Measurements from ENCODE around the gene GPR3. TPM values are rescaled to one million over a fixed set of nuclear protein-coding genes. Genes with fewer than 3 reads are reported as not detected.

The GPR3 gene
- total and polyA plus RNA-seq, 4 donors, result 0.51 to 1.8 (median 0.94) TPM

GRCh38 chr1:27408151-27408550 lies 15.7 kb downstream of the GPR3 start:
- peaks cover 24 to 56% (median 41%) of the 10 kb centered on the region in 4 donors for H3K36me3 ChIP-seq (ENCODE audit: control insufficient read depth in 4 of 4, insufficient read depth in 4 of 4, low read length in 4 of 4)
- ATAC-seq (ENCODE audit: insufficient read depth, low FRiP score), result no peak
- H3K27ac ChIP-seq (ENCODE audit: low read depth in 1 of 2, low read length in 1 of 2), result no peak overlapping the region
- TF ChIP-seq CTCF (IDR thresholded peaks at IDR 0.05; ENCODE audit: control extremely low read depth, extremely low read depth), result no peak
- H3K27me3 ChIP-seq (ENCODE audit: control insufficient read depth in 3 of 3, insufficient read depth in 3 of 3, low read length in 2 of 3), result no peaks in the 10 kb centered on the region
- no peak overlapping the region for H3K4me3 ChIP-seq
- WGBS, 2 donors, result 94 to 97% methylated on average over 9 of the region's 9 CpGs
- H3K4me1 ChIP-seq (ENCODE audit: control insufficient read depth in 5 of 5, insufficient read depth in 5 of 5, low read length in 5 of 5), result peaks cover 0 to 14% (median under 1%) of the 10 kb centered on the region in 5 donors
- H3K9me3 ChIP-seq (ENCODE audit: control insufficient read depth in 4 of 4, insufficient read depth in 3 of 4, low read length in 3 of 4), result no peaks in the 10 kb centered on the region
- no peak overlapping the region for H3K9ac ChIP-seq (ENCODE audit: insufficient read depth in 1 of 2, low read length in 2 of 2)
- DNase-seq, result no peak

GRCh38 chr1:27409669-27410068 lies 17.2 kb downstream of the GPR3 start:
- DNase-seq (no peak), ATAC-seq (ENCODE audit: insufficient read depth, low FRiP score) (no peak)
- Histone ChIP-seq H3K9me3 (ENCODE audit: control insufficient read depth in 4 of 4, insufficient read depth in 3 of 4, low read length in 3 of 4) (no peaks in the 10 kb centered on the region), H3K27ac (ENCODE audit: low read depth in 1 of 2, low read length in 1 of 2) (no peak overlapping the region), H3K36me3 (ENCODE audit: control insufficient read depth in 4 of 4, insufficient read depth in 4 of 4, low read length in 4 of 4) (peaks cover 35 to 67% (median 54%) of the 10 kb centered on the region in 4 donors), H3K4me3 (no peak overlapping the region), H3K4me1 (ENCODE audit: control insufficient read depth in 5 of 5, insufficient read depth in 5 of 5, low read length in 5 of 5) (peaks cover 0 to 9% (median 0%) of the 10 kb centered on the region in 5 donors), H3K9ac (ENCODE audit: insufficient read depth in 1 of 2, low read length in 2 of 2) (no peak overlapping the region), H3K27me3 (ENCODE audit: control insufficient read depth in 3 of 3, insufficient read depth in 3 of 3, low read length in 2 of 3) (no peaks in the 10 kb centered on the region)
- TF ChIP-seq CTCF (IDR thresholded peaks at IDR 0.05; ENCODE audit: control extremely low read depth, extremely low read depth), result no peak
- WGBS, 2 donors, result 96 to 97% methylated on average over 11 of the region's 11 CpGs

- Histone ChIP-seq H3K27me3 (ENCODE audit: control insufficient read depth in 3 of 3, insufficient read depth in 3 of 3, low read length in 2 of 3) (no peaks in the 10 kb centered on the region), H3K9ac (ENCODE audit: insufficient read depth in 1 of 2, low read length in 2 of 2) (no peak overlapping the region), H3K9me3 (ENCODE audit: control insufficient read depth in 4 of 4, insufficient read depth in 3 of 4, low read length in 3 of 4) (no peaks in the 10 kb centered on the region), H3K4me1 (ENCODE audit: control insufficient read depth in 5 of 5, insufficient read depth in 5 of 5, low read length in 5 of 5) (peaks cover 0 to 9% (median 0%) of the 10 kb centered on the region in 5 donors), H3K36me3 (ENCODE audit: control insufficient read depth in 4 of 4, insufficient read depth in 4 of 4, low read length in 4 of 4) (peaks cover 43 to 69% (median 60%) of the 10 kb centered on the region in 4 donors), H3K4me3 (no peak overlapping the region), H3K27ac (ENCODE audit: low read depth in 1 of 2, low read length in 1 of 2) (no peak overlapping the region)
- DNase-seq (no peak), ATAC-seq (ENCODE audit: insufficient read depth, low FRiP score) (no peak)
- WGBS, 2 donors, result 91 to 95% methylated on average over 2 of the region's 2 CpGs
- no peak for TF ChIP-seq CTCF (IDR thresholded peaks at IDR 0.05; ENCODE audit: control extremely low read depth, extremely low read depth)
These were observed 18.3 kb downstream of the GPR3 start for GRCh38 chr1:27410709-27411108.

GRCh38 chr1:27412502-27412901 lies 20.1 kb downstream of the GPR3 start:
- peaks cover 0 to 19% (median 3%) of the 10 kb centered on the region in 5 donors for H3K4me1 ChIP-seq (ENCODE audit: control insufficient read depth in 5 of 5, insufficient read depth in 5 of 5, low read length in 5 of 5)
- no peaks in the 10 kb centered on the region for H3K9me3 ChIP-seq (ENCODE audit: control insufficient read depth in 4 of 4, insufficient read depth in 3 of 4, low read length in 3 of 4)
- H3K4me3 ChIP-seq, result no peak overlapping the region
- ATAC-seq (ENCODE audit: insufficient read depth, low FRiP score) (no peak), DNase-seq (no peak)
- no peaks in the 10 kb centered on the region for H3K27me3 ChIP-seq (ENCODE audit: control insufficient read depth in 3 of 3, insufficient read depth in 3 of 3, low read length in 2 of 3)
- no peak overlapping the region for H3K9ac ChIP-seq (ENCODE audit: insufficient read depth in 1 of 2, low read length in 2 of 2)
- H3K27ac ChIP-seq (ENCODE audit: low read depth in 1 of 2, low read length in 1 of 2), result no peak overlapping the region
- WGBS, 2 donors, result 87 to 98% methylated on average over 4 of the region's 4 CpGs
- H3K36me3 ChIP-seq (ENCODE audit: control insufficient read depth in 4 of 4, insufficient read depth in 4 of 4, low read length in 4 of 4), result peaks cover 54 to 78% (median 64%) of the 10 kb centered on the region in 4 donors
- no peak for TF ChIP-seq CTCF (IDR thresholded peaks at IDR 0.05; ENCODE audit: control extremely low read depth, extremely low read depth)
